ENCODE measurements around the gene PRB3. TPM values are rescaled to one million over a fixed set of nuclear protein-coding genes. Genes with fewer than 3 reads are reported as not detected.
A peak's percentile ranks its signal among the peaks of the same experiment; 100 is the strongest.

The PRB3 gene
- total and polyA plus RNA-seq, 2 experiments from 2014 or later = not detected

DNA sequence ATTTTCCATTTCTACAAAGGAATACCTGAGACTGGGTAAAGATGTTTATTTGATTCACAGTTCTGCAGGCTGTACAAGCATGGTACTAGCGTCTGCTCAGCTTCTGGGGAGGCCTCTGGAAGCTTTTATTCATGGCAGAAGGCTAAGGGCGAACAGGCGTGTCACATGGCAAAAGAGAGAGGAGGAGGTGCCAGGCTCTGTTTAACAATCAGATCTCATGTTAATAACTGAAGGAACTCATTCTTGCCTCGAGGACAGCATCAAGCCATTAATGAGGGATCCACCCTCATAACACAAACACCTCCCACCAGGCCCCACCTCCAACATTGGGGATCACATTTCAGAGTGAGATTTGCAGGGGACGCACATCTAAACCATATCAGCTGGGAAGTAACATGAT is 36.0 kb downstream of the PRB3 start:
- no peaks in the 10 kb centered on the region for H4K20me1 ChIP-seq (ENCODE audit: insufficient read depth)
- in situ Hi-C loops (cut with MboI) = no loop called here

DNA sequence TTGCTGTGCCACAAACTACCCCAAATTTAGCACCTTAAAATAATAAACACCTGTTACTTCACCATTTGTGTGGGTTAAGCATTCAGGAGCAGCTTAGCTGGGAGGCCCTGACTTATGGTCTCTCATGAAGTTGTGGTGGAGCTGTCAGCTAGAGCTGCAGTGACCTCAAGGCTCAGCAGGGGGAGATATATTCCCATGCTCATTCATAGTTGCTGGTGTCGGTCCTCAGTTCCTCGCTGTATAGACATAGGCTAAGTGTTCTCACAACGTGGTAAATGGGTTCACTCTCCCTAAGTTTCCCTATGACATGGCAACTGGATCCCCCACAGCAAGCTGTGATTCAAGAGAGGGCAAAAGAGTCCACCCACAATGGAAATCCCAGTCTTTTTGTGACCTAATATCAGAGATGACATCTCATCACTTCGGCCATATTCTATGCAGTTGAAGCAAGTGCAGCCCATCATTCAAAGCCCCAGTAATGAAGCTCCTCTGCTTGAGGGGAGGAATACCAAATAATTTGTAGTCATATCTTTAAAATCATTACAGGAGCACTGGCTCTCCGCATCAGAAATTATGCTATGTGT is 41.1 kb downstream of the PRB3 start:
- WGBS, 2 experiments (ENCODE audit: low coverage in 1 of 2, low lambda C conversion rate in 2 of 2, missing lambda C conversion rate in 2 of 2) = 31 to 33% methylated on average over 5 of the region's 5 CpGs
- no peak overlapping the region for H3K4me2 ChIP-seq (ENCODE audit: unreplicated experiment)
- H3K9me2 ChIP-seq (ENCODE audit: insufficient read depth) = no peaks in the 10 kb centered on the region
- no peaks in the 10 kb centered on the region for H3K27me3 ChIP-seq (replicated peaks; ENCODE audit: insufficient read depth)
- H2AFZ ChIP-seq = no peak overlapping the region
- DNase-seq = peak; percentile 65
- TF ChIP-seq EZH2 (IDR thresholded peaks at IDR 0.05; ENCODE audit: insufficient read depth, poor library complexity, severe bottlenecking) = no peak
- TF ChIP-seq EZH2phosphoT487 (IDR thresholded peaks at IDR 0.05; ENCODE audit: insufficient read depth, low read depth) = no peak
- H3K4me1 ChIP-seq (ENCODE audit: insufficient read depth) = no peaks in the 10 kb centered on the region
- H3K9me3 ChIP-seq (ENCODE audit: low read depth) = no peaks in the 10 kb centered on the region
- in situ Hi-C loops (cut with MboI) = no loop called here
- no peaks in the 10 kb centered on the region for H3F3A ChIP-seq (ENCODE audit: insufficient read depth)
- no peaks in the 10 kb centered on the region for H4K20me1 ChIP-seq (ENCODE audit: insufficient read depth)
- no peak overlapping the region for H3K9ac ChIP-seq
- H3K36me3 ChIP-seq (ENCODE audit: low read depth) = no peaks in the 10 kb centered on the region
- H3K27ac ChIP-seq = no peak overlapping the region
- H3K4me3 ChIP-seq = no peak overlapping the region
- H3K79me2 ChIP-seq (ENCODE audit: insufficient read depth) = no peaks in the 10 kb centered on the region

More for the DNA sequence above, 36.0 kb downstream of the PRB3 start:
- Histone ChIP-seq H3K9ac (no peak overlapping the region), H3K27ac (no peak overlapping the region), H3K4me3 (no peak overlapping the region), H3K27me3 (replicated peaks; ENCODE audit: insufficient read depth) (no peaks in the 10 kb centered on the region), H3K79me2 (ENCODE audit: insufficient read depth) (no peaks in the 10 kb centered on the region), H3K4me2 (ENCODE audit: unreplicated experiment) (no peak overlapping the region), H3K4me1 (ENCODE audit: insufficient read depth) (no peaks in the 10 kb centered on the region), H3K9me3 (ENCODE audit: low read depth) (no peaks in the 10 kb centered on the region), H3K36me3 (ENCODE audit: low read depth) (no peaks in the 10 kb centered on the region), H3K9me2 (ENCODE audit: insufficient read depth) (no peaks in the 10 kb centered on the region), H2AFZ (no peak overlapping the region), H3F3A (ENCODE audit: insufficient read depth) (no peaks in the 10 kb centered on the region)
- TF ChIP-seq EZH2phosphoT487 (IDR thresholded peaks at IDR 0.05; ENCODE audit: insufficient read depth, low read depth) (no peak), EZH2 (IDR thresholded peaks at IDR 0.05; ENCODE audit: insufficient read depth, poor library complexity, severe bottlenecking) (no peak)
- 12 to 23% methylated on average over 5 of the region's 5 CpGs for WGBS, 2 experiments (ENCODE audit: low coverage in 1 of 2, low lambda C conversion rate in 2 of 2, missing lambda C conversion rate in 2 of 2)
- no peak for DNase-seq

DNA sequence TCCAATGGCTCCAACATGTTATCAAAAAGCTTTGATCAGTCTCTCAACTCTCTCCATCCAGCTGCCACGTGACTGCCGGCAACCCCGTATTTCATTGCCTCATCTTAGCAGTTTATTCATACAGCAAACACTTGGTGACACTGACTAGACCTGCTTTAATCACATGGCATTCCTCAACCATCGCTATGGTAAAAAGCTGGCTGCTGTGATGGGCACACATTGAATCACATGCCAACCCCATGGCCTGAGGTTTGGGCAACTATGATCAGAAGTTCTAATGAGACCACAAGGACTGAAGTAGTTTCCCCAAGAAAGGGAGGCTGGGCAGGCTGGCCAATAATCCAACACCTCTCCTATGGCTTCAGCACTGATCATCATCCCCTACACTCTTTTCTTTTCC is 42.1 kb downstream of the PRB3 start:
- WGBS, 2 experiments (ENCODE audit: low coverage in 1 of 2, low lambda C conversion rate in 2 of 2, missing lambda C conversion rate in 2 of 2) = 65% methylated on average over 4 of the region's 4 CpGs
- Histone ChIP-seq H3K4me3 (no peak overlapping the region), H3K9ac (no peak overlapping the region), H3K4me2 (ENCODE audit: unreplicated experiment) (no peak overlapping the region), H4K20me1 (ENCODE audit: insufficient read depth) (no peaks in the 10 kb centered on the region), H2AFZ (no peak overlapping the region), H3F3A (ENCODE audit: insufficient read depth) (no peaks in the 10 kb centered on the region), H3K36me3 (ENCODE audit: low read depth) (no peaks in the 10 kb centered on the region), H3K79me2 (ENCODE audit: insufficient read depth) (no peaks in the 10 kb centered on the region), H3K27ac (no peak overlapping the region), H3K9me2 (ENCODE audit: insufficient read depth) (no peaks in the 10 kb centered on the region), H3K9me3 (ENCODE audit: low read depth) (no peaks in the 10 kb centered on the region), H3K27me3 (replicated peaks; ENCODE audit: insufficient read depth) (no peaks in the 10 kb centered on the region), H3K4me1 (ENCODE audit: insufficient read depth) (no peaks in the 10 kb centered on the region)
- in situ Hi-C loops (cut with MboI) = no loop called here
- no peak for DNase-seq
- TF ChIP-seq EZH2 (IDR thresholded peaks at IDR 0.05; ENCODE audit: insufficient read depth, poor library complexity, severe bottlenecking) = no peak
- TF ChIP-seq EZH2phosphoT487 (IDR thresholded peaks at IDR 0.05; ENCODE audit: insufficient read depth, low read depth) = no peak

Other genes with a start within 250 kb of the PRB3 start
- gene TAS2R19, start 247.1 kb downstream of the PRB3 start, total RNA-seq (2014; rRNA removed; shearing (Covaris generic)) = 2.6 and 3.7 TPM in 2 replicates
- gene TAS2R19, start 247.1 kb downstream of the PRB3 start, polyA plus RNA-seq (2016; fragmentation: Nextera tagmentation; extraction: Ambion mirVana) = not detected in 2 replicates
- gene TAS2R31, start 238.3 kb downstream of the PRB3 start, total RNA-seq (2014; rRNA removed; shearing (Covaris generic)) = 0.97 and 1.4 TPM in 2 replicates
- gene TAS2R31, start 238.3 kb downstream of the PRB3 start, polyA plus RNA-seq (2016; fragmentation: Nextera tagmentation; extraction: Ambion mirVana) = 0.24 TPM in 1 of 2 replicates, not detected in the other
- not detected in 2 replicates for gene TAS2R46, start 207.4 kb downstream of the PRB3 start, total RNA-seq (2014; rRNA removed; shearing (Covaris generic))
- gene TAS2R46, start 207.4 kb downstream of the PRB3 start, polyA plus RNA-seq (2016; fragmentation: Nextera tagmentation; extraction: Ambion mirVana) = not detected in 2 replicates
- gene TAS2R43, start 177.4 kb downstream of the PRB3 start, total RNA-seq (2014; rRNA removed; shearing (Covaris generic)) = 0.63 TPM in 1 of 2 replicates, not detected in the other
- gene TAS2R43, start 177.4 kb downstream of the PRB3 start, polyA plus RNA-seq (2016; fragmentation: Nextera tagmentation; extraction: Ambion mirVana) = not detected in 2 replicates
- gene TAS2R30, start 135.1 kb downstream of the PRB3 start, total RNA-seq (2014; rRNA removed; shearing (Covaris generic)) = 0.13 and 0.32 TPM in 2 replicates
- not detected in 2 replicates for gene TAS2R30, start 135.1 kb downstream of the PRB3 start, polyA plus RNA-seq (2016; fragmentation: Nextera tagmentation; extraction: Ambion mirVana)
- 6.2 and 10.2 TPM in 2 replicates for gene SMIM10L1, start 98.5 kb downstream of the PRB3 start, total RNA-seq (2014; rRNA removed; shearing (Covaris generic))
- 15.8 and 16.6 TPM in 2 replicates for gene SMIM10L1, start 98.5 kb downstream of the PRB3 start, polyA plus RNA-seq (2016; fragmentation: Nextera tagmentation; extraction: Ambion mirVana)
- not detected in 2 replicates for gene TAS2R42, start 82.8 kb downstream of the PRB3 start, total RNA-seq (2014; rRNA removed; shearing (Covaris generic))
- not detected in 2 replicates for gene TAS2R42, start 82.8 kb downstream of the PRB3 start, polyA plus RNA-seq (2016; fragmentation: Nextera tagmentation; extraction: Ambion mirVana)
- not detected in 2 replicates for gene PRB4, start 40.7 kb upstream of the PRB3 start, total RNA-seq (2014; rRNA removed; shearing (Covaris generic))
- not detected in 2 replicates for gene PRB4, start 40.7 kb upstream of the PRB3 start, polyA plus RNA-seq (2016; fragmentation: Nextera tagmentation; extraction: Ambion mirVana)
- not detected in 2 replicates for gene PRB2, start 125.9 kb upstream of the PRB3 start, total RNA-seq (2014; rRNA removed; shearing (Covaris generic))
- 0.16 TPM in 1 of 2 replicates, not detected in the other for gene PRB2, start 125.9 kb upstream of the PRB3 start, polyA plus RNA-seq (2016; fragmentation: Nextera tagmentation; extraction: Ambion mirVana)

Measured in GM23248 (cell line).